Mucosa of descending colon (tissue), 3 donors: ENCODE results near the gene DRC7. TPM values are rescaled to one million over a fixed set of nuclear protein-coding genes. Genes with fewer than 3 reads are reported as not detected.

ENCODE experiments used
- ATAC-seq: fragments of 200-7000 bp; cut with Tn5 transposase; one replicate; pipeline ENCODE4 v1.9.1; 2020; ENCODE audit warnings: mild to moderate bottlenecking, moderate library complexity
- DNase-seq, 3 donors: peaks; one replicate each; pipeline ENCODE4 v3.0.0-alpha.2; 2020
- H3K36me3 ChIP-seq: fragments of 200-600 bp; one replicate; pipeline ENCODE4 v1.8.0; 2021; ENCODE audit warnings: low read depth, mild to moderate bottlenecking
- H3K4me1 ChIP-seq: fragments of 200-600 bp; one replicate; pipeline ENCODE4 v1.8.0; 2021; ENCODE audit warnings: low read depth, mild to moderate bottlenecking
- H3K4me3 ChIP-seq: fragments of 200-600 bp; one replicate; pipeline ENCODE4 v1.8.0; 2021; ENCODE audit warnings: mild to moderate bottlenecking
- H3K9me3 ChIP-seq: fragments of 200-600 bp; one replicate; pipeline ENCODE4 v1.8.0; 2021; ENCODE audit warnings: mild to moderate bottlenecking
- intact Hi-C, 2 donors: fragments of 100-400 bp; cut with DNase I in 1 of 2; cut with micrococcal nuclease in 1 of 2; formaldehyde crosslinking; loops; one replicate each; pipeline versions ENCODE4 v1.11.0 to v1.11.1; 2022; cut with DNase I, micrococcal nuclease
- total RNA-seq, 3 donors: library from RNA; stranded (reverse); fragmentation: NEBNext Ultra II Directional in 2 of 3; extraction: Animal tissue kit (Norgen Biotek cat#: 25700) in 2 of 3; gene quantifications; one replicate each; pipeline versions ENCODE4 v1.2.1 to v1.2.4, GENCODE V29; 2021 to 2023
- TF ChIP-seq, protein P1 (sequence below): fragments of 200-600 bp; IDR thresholded peaks from one replicate; pipeline ENCODE4 v1.8.0; 2022; ENCODE audit warnings: antibody characterized with exemption, mild to moderate bottlenecking
- donor health status: DM: no; HTN: no; CAD: no; lungs with moderate emphysema.
- donor health status: DM: no; HTN: no; CAD: no.
- donor health status: DM: no; HTN: yes; CAD: no.

Gene DRC7
- total RNA-seq, 3 donors from 2014 or later, result not detected

DNA sequence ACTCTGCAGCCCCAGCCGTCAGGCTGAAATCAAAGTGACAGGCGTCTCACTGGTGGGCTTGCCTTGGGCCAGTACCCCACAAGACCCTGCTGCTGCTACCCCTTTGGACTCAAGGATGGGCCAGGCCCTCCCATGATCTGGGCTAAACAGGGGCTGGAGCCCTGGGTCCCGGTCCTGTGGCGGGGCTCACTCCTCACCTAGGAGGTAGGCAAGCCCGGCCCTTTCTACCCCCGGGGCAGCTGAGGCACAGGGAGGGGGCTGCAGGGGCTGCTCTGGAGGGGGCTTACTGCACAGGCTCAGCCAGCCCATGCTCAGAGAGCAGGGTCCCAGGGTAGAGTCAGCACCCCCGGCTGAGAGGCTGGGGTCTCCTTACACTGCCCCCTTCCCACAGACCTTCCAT is 64.5 kb downstream of the DRC7 start:
- no peaks in the 10 kb centered on the region for H3K36me3 ChIP-seq
- intact Hi-C loops, result loop anchor here in 1 of 2 donors (5.0 kb wide), 2 partner anchors 48 to 103 kb away; no protein-coding TSS in a partner anchor

DNA sequence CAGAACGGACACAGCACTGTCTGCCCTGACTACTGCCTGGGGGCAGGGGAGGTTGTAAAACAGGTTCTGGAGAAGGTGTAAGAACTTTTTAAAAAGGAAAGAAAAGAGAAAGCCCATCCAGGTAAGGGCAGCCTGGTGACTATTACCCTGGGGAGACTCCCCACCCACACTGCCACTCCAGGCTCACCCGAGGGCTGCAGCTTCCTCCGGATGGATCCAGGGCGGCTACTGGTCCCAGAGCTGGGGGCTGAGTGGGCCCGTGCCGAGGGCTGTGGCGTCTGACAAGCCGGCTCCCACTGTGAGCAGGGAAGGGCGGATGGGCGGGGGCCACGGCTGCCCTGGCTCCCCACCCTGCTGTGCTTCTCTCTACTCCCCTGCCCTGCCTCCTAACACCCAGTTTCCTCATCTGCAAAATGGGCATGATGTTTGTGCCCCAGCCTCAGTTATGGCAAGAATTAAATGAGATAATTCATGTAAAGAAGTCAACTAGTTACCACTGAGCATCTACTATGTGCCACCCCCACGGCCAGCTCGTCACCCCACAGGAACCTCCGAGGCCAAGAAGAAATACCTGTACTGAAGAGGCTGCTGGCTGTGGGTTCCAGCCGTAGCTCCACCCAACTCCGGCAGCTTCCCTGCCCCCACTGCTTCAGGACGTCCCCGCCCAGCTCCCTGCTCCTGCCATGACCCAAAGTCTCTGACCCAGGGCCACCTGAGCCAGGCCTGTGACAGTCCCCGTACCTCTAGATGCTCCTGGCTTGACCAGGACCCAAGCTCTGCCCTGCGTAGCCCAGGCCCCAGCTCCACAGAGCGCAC is 65.1 kb downstream of the DRC7 start:
- Histone ChIP-seq H3K4me1 (no peaks in the 10 kb centered on the region), H3K4me3 (no peak overlapping the region), H3K36me3 (no peaks in the 10 kb centered on the region), H3K9me3 (no peaks in the 10 kb centered on the region)
- no peak for ATAC-seq
- intact Hi-C loops, result loop anchor here in 1 of 2 donors (5.0 kb wide), 2 partner anchors 48 to 103 kb away; no protein-coding TSS in a partner anchor
- peak in 1 of 3 donors; percentile 43 for DNase-seq
- TF ChIP-seq, protein P1, sequence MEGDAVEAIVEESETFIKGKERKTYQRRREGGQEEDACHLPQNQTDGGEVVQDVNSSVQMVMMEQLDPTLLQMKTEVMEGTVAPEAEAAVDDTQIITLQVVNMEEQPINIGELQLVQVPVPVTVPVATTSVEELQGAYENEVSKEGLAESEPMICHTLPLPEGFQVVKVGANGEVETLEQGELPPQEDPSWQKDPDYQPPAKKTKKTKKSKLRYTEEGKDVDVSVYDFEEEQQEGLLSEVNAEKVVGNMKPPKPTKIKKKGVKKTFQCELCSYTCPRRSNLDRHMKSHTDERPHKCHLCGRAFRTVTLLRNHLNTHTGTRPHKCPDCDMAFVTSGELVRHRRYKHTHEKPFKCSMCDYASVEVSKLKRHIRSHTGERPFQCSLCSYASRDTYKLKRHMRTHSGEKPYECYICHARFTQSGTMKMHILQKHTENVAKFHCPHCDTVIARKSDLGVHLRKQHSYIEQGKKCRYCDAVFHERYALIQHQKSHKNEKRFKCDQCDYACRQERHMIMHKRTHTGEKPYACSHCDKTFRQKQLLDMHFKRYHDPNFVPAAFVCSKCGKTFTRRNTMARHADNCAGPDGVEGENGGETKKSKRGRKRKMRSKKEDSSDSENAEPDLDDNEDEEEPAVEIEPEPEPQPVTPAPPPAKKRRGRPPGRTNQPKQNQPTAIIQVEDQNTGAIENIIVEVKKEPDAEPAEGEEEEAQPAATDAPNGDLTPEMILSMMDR, result no peak

More for the DNA sequence above, 64.5 kb downstream of the DRC7 start:
- TF ChIP-seq, protein P1, result no peak
- Histone ChIP-seq H3K9me3 (no peaks in the 10 kb centered on the region), H3K4me1 (no peaks in the 10 kb centered on the region), H3K4me3 (no peak overlapping the region)
- DNase-seq, result peak in 1 of 3 donors; percentile 34
- no peak for ATAC-seq

DNA sequence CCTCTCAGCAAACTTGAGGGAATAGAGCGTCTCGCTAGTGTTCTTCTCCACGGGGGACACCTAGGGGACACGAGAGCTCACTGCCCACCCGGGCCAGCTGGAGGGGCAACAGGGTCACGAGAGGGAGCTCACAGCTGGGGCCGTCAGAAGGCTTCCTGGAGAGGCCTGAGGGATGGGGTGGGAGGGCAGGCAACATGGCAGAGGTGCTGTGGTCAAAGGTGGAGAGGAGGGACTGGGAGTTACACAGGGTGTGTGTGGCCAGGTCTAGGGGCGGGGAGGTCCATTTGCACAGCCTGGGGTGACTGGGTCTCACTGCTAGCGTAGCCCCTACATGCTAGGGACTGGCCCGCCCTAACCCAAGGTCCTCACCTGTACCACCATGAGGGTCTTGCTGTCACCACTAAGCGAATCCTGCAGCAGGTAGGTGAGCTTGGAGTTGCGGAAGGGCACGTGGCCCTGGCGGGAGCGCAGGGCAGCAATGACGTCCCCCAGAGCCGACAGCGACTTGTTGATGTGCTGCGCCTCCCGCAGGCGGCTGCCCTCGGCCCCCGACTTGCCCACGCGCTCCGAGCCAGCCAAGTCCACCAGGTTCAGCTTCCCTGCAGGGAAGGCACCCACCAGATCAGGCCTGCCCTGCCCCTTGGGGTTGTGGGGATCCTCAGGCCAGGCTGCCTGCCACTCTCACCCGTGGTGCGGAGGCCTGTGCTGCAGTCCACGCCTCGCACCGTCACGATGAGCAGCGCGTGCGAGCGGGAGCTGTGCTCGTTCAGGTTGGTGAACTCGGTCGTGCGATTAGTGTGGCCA is 66.0 kb downstream of the DRC7 start:
- DNase-seq (peak in 1 of 3 donors; percentile 34), ATAC-seq (no peak)
- Histone ChIP-seq H3K9me3 (no peaks in the 10 kb centered on the region), H3K4me1 (no peaks in the 10 kb centered on the region), H3K36me3 (no peaks in the 10 kb centered on the region), H3K4me3 (no peak overlapping the region)
- intact Hi-C loops, result no loop called here
- TF ChIP-seq, protein P1, result no peak

DNA sequence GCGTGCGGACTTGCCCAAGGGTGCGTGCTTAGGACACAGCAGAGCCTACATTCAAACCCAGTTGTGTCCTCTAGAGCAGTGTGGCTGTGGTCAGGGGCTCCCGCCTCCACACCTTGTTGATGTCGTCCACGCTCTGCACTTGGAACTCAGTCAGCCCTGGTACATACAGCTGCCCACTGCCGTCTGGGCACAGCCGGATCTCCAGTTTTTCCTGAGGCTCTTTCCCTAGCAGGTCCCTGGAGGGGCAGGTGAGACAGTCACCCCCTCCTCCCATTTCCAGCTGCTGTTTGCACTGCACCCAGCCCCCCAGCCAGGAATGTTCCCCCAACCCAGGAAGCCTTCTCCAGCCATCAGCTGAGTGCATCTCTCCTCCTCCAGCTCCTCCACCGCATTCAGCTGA is 66.7 kb downstream of the DRC7 start:
- Histone ChIP-seq H3K4me1 (no peaks in the 10 kb centered on the region), H3K36me3 (no peaks in the 10 kb centered on the region), H3K9me3 (no peaks in the 10 kb centered on the region), H3K4me3 (no peak overlapping the region)
- TF ChIP-seq, protein P1, result no peak
- ATAC-seq (no peak), DNase-seq (peak in 1 of 3 donors; percentile 21)
- intact Hi-C loops, result no loop called here

DNA sequence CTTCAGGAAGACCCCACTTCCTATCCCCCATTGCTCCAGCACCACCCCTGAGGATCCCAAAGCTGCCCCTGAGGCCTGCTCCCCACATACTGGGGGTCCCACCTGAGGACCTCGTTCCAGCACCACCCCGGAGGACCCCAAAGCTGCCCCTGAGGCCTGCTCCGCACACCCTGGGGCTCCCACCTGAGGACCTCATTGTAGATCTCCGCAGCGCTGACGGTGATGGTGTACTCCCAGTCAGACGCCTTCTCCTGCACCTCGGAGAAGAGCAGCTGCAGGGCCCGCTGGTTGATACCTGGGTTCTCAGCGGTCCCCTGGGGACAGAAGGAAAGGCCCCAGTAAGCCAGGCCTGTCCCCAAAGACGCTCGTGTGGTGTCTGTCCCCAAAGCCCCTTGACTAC is 67.4 kb downstream of the DRC7 start:
- TF ChIP-seq, protein P1, result no peak
- no peaks in the 10 kb centered on the region for H3K9me3 ChIP-seq
- ATAC-seq (no peak), DNase-seq (peak in 1 of 3 donors; percentile 31)
- H3K4me1 ChIP-seq, result no peaks in the 10 kb centered on the region
- no peaks in the 10 kb centered on the region for H3K36me3 ChIP-seq
- H3K4me3 ChIP-seq, result no peak overlapping the region
- intact Hi-C loops, result no loop called here
